ENCODE results near the gene PER3. TPM values are rescaled to one million over a fixed set of nuclear protein-coding genes. Genes with fewer than 3 reads are reported as not detected.

Gene PER3
- total RNA-seq (2014; rRNA removed; shearing (Covaris generic)) = 3.1 and 5.2 TPM in 2 replicates

GRCh38 chr1:7783826-7784491 is at the start of gene PER3:
TSS of gene PER3 (plus strand) at chr1:7784291. CDS start at chr1:7784878, 587 bp downstream.
- peak; percentile 88 for DNase-seq (ENCODE audit: low spot score)

- no peak for DNase-seq (ENCODE audit: low spot score)
Observed at GRCh38 chr1:7738044-7738443, 46.0 kb upstream of the PER3 start.

- no peak for DNase-seq (ENCODE audit: low spot score)
Observed at GRCh38 chr1:7743346-7743745, 40.7 kb upstream of the PER3 start.

- no peak for DNase-seq (ENCODE audit: low spot score)
Observed at GRCh38 chr1:7744882-7745281, 39.2 kb upstream of the PER3 start.

- DNase-seq (ENCODE audit: low spot score) = no peak
Observed at GRCh38 chr1:7745783-7746182, 38.3 kb upstream of the PER3 start.

- DNase-seq (ENCODE audit: low spot score) = no peak
Observed at GRCh38 chr1:7747605-7748004, 36.5 kb upstream of the PER3 start.

- DNase-seq (ENCODE audit: low spot score) = no peak
Observed at GRCh38 chr1:7749126-7749525, 35.0 kb upstream of the PER3 start.

GRCh38 chr1:7751174-7751573 is 32.9 kb upstream of the PER3 start:
- DNase-seq (ENCODE audit: low spot score) = no peak

GRCh38 chr1:7752512-7753417 is 31.3 kb upstream of the PER3 start:
- DNase-seq (ENCODE audit: low spot score) = peak; percentile 45

GRCh38 chr1:7753641-7754040 is 30.4 kb upstream of the PER3 start:
- no peak for DNase-seq (ENCODE audit: low spot score)

- no peak for DNase-seq (ENCODE audit: low spot score)
Observed at GRCh38 chr1:7754234-7754633, 29.9 kb upstream of the PER3 start.

- no peak for DNase-seq (ENCODE audit: low spot score)
Observed at GRCh38 chr1:7755448-7755847, 28.6 kb upstream of the PER3 start.

GRCh38 chr1:7760245-7760644 is 23.8 kb upstream of the PER3 start:
- no peak for DNase-seq (ENCODE audit: low spot score)

GRCh38 chr1:7761103-7761502 is 23.0 kb upstream of the PER3 start:
- no peak for DNase-seq (ENCODE audit: low spot score)

GRCh38 chr1:7767176-7767575 is 16.9 kb upstream of the PER3 start:
- DNase-seq (ENCODE audit: low spot score) = no peak

- no peak for DNase-seq (ENCODE audit: low spot score)
Observed at GRCh38 chr1:7768583-7768982, 15.5 kb upstream of the PER3 start.

- no peak for DNase-seq (ENCODE audit: low spot score)
Observed at GRCh38 chr1:7769673-7770412, 14.2 kb upstream of the PER3 start.

GRCh38 chr1:7770669-7770996 is 13.5 kb upstream of the PER3 start:
- no peak for DNase-seq (ENCODE audit: low spot score)

- peak; percentile 40 for DNase-seq (ENCODE audit: low spot score)
Observed at GRCh38 chr1:7770997-7771822, 12.9 kb upstream of the PER3 start, which contains the start of gene VAMP3. TSS of gene VAMP3 (plus strand) at chr1:7771296. CDS start at chr1:7771384, 88 bp downstream.

- no peak for DNase-seq (ENCODE audit: low spot score)
Observed at GRCh38 chr1:7771823-7772299, 12.2 kb upstream of the PER3 start.

GRCh38 chr1:7777591-7777990 is 6.5 kb upstream of the PER3 start:
- no peak for DNase-seq (ENCODE audit: low spot score)
